A673 (cell line): ENCODE measurements around the gene RAD23B.

Source experiments
- EZH2 ChIP-seq: fragments of 200-600 bp; sonication (generic); IDR thresholded peaks from 2 replicates; pipeline ENCODE4 v1.6.1; 2017; ENCODE audit warnings: borderline replicate concordance, low read depth, mild to moderate bottlenecking, mixed read lengths, antibody characterized with exemption, low read length; ENCODE audit not compliant: poor library complexity, severe bottlenecking
- TF ChIP-seq, protein P1 (sequence below): fragments of 300-800, 200-600 bp; sonication (generic); conservative IDR thresholded peaks from 2 replicates; pipeline ENCODE4 v1.5.1; 2017; ENCODE audit warnings: low read depth, mild to moderate bottlenecking, antibody characterized with exemption, low read length, moderate library complexity, mixed read lengths

DNA sequence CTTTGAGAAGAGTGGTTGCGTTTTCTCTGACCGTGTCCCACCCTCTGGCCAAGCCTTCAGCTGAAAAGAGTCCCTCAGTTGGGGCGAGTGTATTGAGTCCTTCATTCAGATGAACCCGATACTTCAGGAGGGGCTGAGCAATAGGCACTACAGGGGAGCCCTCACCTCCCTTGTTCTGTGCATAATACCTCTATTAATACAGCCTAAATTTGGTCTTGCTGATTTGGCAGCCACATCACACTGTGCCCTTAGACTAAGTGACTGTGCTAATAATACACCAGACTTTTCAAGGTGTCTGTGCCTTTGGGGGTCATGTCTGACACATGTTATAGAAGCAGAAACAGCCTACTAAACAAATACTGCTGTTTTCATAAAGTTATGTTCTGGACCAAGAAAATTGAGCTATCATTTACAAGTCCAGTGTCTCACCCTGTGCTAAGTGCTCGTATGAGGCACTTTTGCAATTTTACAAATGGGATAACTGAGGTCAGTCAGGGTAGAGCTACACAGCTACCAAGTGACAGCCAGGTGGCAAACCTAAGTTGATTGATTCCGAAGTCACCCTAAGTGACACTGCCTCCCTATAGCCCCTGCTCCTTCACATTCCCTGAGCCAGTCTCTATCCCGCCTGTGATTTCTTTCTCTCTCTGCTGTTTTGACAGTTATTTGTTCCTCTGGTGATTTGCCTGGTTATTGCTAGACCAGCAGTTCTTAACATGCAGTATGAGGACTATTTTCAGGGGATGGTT is 56.0 kb downstream of the RAD23B start:
- TF ChIP-seq, protein P1, sequence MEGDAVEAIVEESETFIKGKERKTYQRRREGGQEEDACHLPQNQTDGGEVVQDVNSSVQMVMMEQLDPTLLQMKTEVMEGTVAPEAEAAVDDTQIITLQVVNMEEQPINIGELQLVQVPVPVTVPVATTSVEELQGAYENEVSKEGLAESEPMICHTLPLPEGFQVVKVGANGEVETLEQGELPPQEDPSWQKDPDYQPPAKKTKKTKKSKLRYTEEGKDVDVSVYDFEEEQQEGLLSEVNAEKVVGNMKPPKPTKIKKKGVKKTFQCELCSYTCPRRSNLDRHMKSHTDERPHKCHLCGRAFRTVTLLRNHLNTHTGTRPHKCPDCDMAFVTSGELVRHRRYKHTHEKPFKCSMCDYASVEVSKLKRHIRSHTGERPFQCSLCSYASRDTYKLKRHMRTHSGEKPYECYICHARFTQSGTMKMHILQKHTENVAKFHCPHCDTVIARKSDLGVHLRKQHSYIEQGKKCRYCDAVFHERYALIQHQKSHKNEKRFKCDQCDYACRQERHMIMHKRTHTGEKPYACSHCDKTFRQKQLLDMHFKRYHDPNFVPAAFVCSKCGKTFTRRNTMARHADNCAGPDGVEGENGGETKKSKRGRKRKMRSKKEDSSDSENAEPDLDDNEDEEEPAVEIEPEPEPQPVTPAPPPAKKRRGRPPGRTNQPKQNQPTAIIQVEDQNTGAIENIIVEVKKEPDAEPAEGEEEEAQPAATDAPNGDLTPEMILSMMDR, result no peak
- no peak for TF ChIP-seq EZH2
